ENCODE data around the gene ZFHX3.
A peak's percentile ranks its signal among the peaks of the same experiment; 100 is the strongest.
"Not testable (repeated sequence)": the region's sequence is repeated elsewhere in the genome, so short reads cannot be mapped to it uniquely, and the experiment has no call there.

The ZFHX3 gene

DNA sequence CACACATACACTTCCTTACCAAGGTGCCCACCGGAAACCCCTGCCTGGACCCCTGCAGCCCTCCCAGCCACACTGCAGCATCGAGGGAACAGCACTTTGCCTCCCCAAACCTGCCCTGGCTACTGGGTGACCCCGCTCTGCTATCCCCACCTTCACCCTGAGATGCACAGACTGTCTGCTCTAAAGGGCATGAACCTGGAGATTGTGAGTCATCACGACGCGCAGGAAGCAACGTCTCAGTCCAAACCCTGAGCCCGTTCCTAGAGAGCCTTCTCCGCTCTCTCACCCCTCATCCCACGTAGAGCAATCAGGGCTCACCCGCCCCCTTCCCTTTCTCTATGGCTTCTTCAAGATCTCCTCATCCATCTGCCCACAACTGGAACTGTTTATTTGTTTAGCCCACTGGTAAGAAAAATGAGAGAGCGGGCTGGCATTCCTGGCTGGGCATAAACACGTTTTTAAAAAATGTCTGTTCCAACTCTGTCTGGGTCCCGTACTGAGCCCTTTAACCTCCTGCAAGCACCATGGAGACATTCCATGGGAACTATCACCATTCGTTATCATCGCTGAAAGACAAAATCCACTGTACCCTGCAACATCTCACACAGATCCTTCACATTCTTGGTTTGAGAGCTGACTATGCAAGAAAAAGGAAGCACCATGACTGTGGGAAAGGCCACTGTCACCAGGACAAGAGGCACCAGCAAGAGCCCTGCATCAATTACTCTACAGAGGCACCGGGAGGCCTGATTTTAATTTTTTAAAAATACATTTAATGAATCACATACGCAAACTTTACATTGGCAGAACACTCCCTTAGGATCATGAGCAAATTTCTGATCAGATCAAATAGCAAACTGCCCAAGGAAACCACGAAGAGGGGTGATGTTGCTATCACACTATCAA is 28.2 kb downstream of the ZFHX3 start:
- DNase-seq = no peak

GRCh38 chr16:73018821-73019456 is 29.0 kb downstream of the ZFHX3 start:
- DNase-seq = no peak

GRCh38 chr16:73017321-73017720 is 30.6 kb downstream of the ZFHX3 start:
- DNase-seq = no peak

- no peak for DNase-seq
Measured at GRCh38 chr16:73016488-73016830, 31.5 kb downstream of the ZFHX3 start.

DNA sequence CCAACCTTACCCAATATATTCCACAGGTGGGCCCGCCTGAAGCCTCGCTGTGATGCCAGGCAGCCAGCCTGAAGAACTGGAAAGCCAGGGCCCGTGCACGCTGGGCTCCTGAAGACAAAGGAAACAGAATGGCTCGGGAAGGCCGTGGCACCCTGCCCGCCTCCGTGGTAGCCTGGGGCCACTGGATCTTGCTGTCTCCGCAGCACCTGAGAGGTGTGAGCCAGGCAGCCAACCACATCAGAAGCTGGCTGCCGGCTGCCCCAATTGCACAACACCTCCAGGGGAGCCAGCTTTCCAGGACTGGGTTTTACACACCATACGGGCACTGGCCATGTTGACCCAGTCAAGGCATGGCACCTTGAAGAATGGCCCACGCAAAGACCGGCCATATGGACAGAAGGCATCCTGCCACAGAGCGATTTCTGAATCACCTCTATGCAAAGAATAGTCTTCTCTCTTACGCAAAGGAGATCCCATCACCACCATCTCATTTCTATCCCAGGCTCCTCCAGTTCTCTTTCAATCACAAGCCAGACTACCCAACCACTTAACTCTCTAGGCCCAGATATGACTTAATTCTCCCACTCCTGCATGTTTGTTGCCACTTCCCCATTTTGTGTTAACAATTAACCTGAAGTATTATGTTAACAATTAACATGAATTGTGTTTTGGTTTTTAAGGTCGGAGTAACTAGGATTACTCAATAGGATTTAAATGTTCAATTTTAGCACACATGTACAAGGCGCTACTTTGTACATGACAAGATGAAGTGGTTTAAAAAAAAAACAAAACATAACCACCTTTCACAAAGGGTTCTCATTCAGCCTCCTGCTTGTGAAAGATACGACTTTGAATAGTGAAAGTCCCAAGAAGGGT is 32.1 kb downstream of the ZFHX3 start:
- DNase-seq = peak; percentile 3

GRCh38 chr16:73014768-73015167 is 33.2 kb downstream of the ZFHX3 start:
- DNase-seq = no peak

DNA sequence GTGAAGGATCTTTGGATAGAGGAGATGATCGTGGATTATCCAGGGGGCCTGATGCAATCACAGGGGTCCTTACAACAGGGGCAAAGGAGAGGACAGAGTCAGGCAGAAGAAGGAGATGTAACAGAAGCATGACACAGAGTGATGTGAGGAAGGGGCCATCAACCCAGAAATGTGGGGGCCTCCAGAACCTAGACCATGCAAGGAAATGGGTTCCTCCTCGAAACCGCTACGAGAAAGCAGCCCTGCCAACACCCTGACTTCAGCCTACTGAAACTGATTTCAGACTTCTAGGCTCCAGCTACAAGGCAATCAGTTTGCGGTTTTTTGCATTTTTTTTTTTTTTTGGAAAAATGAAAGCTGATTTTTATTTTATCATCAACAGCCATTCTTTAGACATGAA is 34.0 kb downstream of the ZFHX3 start:
- DNase-seq = no peak

- no peak for DNase-seq
Measured at GRCh38 chr16:73012341-73012740, 35.6 kb downstream of the ZFHX3 start.

DNA sequence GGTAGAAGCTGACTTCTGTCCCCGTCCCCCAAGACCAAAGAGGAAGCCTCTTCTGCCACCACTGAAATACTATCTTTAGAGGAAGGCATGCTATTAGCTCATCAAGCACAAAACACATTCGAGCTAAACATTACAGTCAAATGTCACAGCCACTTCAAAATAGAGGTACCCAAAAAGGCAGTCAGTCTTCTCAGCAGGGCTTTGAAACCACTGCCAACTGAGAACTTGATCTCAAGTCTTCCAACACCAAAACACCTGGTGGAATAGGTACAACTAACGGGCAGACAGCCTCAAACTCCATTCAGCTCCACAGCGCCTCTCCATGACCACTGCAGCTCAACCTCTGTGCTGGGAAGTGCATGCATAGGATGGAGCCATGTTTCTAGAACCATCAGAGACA is 36.0 kb downstream of the ZFHX3 start:
- no peak for DNase-seq

GRCh38 chr16:73010150-73010676 is 37.7 kb downstream of the ZFHX3 start:
- no peak for DNase-seq

DNA sequence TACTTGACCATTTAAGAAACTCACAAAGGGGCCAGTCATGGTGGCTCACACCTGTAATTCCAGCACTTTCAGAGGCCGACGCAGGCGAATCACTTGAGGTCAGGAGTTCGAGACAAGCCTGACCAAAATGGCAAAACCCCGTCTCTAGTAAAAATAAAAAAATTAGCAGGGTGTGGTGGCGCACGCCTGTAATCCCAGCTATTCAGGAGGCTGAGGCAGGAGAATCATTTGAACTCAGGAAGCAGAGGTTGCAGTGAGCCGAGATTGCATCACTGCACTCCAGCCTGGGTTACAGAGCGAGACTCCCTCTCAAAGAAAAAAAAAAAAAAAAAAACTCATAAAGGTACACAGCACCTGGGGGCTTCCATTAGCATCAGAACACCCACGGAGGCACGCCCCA is 38.2 kb downstream of the ZFHX3 start:
- DNase-seq = not testable (repeated sequence)

GRCh38 chr16:73006026-73006425 is 41.9 kb downstream of the ZFHX3 start:
- no peak for DNase-seq

- DNase-seq = no peak
Measured at GRCh38 chr16:73002866-73003265, 45.1 kb downstream of the ZFHX3 start.

DNA sequence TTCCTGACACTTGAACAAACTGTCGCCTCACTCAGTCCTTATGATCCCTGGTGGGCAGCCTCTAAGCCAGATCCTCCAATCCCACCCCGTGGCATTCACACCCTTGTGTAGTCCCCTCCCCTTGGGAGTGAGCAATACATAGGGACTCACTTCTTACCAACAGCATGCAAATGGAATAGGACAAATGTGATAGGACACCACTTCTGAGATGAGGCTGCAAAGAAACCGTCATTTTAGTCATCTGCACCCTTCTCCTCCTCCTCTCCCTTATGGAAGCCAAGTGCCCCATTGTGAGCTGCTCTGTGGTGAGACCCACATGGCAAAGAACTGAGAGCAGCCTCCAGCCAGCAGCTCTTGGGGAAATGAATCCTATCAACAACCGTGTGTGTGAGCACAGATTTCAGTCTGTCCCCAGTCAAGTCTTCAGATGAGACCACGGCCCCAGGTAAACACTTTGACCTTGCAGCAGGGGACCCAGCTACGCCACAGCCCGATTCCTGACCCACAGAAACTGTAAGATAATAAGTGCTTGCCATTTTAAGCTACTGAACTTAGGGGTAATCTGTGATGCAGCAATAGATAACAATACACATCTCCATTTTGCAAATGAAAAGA is 46.9 kb downstream of the ZFHX3 start:
- DNase-seq = no peak

DNA sequence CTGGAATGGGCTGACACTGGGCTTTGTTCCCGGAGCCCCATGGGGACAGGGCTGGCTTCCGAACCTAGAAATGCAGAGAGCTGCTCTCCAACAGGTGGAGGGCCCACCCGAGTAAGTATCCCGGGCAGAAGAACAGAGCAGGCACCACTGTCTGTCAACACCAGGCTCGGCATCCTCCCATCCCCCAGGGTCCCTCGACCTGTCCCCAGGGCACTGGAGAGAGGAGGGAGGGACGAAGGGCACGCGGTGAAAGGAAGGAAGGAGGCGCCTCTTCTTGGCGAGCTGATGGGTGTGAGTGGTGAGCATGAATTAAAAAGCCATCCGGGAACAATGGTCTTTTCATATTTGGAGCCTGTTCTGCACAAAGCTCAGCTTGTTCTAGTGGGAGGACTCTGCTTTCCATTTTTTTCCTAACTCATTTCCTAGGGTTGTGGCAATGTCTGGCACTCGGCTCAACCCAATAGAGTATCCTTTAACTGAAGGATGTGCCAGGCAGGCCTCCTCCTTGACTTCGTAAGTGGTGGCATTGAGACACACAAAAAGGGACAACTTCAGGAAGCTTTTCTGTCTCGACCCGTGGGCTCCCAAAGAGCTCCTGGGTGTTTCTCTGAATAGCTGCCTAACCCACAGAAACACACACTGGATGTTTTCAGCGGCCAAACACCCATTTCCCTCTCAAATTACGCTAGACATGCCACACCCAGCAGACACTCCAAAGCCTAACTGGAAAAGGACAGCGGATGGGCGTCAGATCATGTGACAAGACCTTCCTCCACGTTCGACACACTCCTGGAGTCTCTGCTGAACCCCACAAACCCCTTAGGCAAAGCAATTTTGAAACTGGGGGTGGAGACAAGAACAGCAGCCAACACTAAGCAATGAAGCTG is 47.7 kb downstream of the ZFHX3 start:
- no peak for DNase-seq

DNA sequence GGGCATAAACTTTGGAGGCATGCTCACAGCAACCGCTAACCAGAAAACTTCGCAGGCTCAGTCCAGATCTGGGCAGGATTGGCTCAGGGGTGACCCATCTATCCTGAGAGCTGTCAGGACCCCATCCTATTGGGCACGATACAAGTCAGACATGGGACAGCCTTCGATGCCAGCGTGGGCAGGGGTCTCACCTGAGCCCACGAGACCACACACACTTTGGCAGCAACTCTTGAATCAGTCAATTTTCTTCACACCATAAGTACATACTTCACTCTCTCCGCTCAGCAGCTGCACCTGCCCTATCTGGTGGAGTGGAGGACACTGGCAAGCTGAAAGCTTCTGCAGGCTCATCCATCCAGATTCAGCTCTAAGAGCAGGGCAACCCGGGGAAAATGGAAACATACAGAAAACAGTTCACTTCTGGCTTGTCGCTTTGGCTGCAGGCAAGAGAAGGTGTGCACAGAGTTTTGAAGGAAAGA is 48.3 kb downstream of the ZFHX3 start:
- DNase-seq = no peak

DNA sequence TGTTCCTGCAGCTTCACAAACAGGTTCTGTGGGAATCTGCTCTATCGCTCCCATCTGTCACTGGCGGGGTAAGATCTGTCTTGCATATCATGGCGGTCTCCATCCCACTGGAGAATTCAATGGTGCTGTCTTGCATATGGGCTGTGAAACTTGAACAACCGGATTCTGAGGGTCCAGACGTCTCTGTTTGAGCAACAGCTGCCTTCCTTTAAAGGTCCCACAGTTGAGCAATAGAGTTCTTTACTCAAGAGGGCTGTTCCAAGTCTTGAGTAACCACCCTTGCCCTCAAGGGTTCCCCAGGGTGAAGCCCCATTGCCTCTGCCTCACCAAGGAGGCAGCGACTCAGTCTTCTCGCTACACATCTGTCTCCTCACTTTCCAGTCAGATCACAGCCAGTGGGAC is 50.8 kb downstream of the ZFHX3 start:
- DNase-seq = no peak

- no peak for DNase-seq
Measured at GRCh38 chr16:72996291-72997062, 51.5 kb downstream of the ZFHX3 start.

GRCh38 chr16:72995882-72996270 is 52.1 kb downstream of the ZFHX3 start:
- not testable (repeated sequence) for DNase-seq

DNA sequence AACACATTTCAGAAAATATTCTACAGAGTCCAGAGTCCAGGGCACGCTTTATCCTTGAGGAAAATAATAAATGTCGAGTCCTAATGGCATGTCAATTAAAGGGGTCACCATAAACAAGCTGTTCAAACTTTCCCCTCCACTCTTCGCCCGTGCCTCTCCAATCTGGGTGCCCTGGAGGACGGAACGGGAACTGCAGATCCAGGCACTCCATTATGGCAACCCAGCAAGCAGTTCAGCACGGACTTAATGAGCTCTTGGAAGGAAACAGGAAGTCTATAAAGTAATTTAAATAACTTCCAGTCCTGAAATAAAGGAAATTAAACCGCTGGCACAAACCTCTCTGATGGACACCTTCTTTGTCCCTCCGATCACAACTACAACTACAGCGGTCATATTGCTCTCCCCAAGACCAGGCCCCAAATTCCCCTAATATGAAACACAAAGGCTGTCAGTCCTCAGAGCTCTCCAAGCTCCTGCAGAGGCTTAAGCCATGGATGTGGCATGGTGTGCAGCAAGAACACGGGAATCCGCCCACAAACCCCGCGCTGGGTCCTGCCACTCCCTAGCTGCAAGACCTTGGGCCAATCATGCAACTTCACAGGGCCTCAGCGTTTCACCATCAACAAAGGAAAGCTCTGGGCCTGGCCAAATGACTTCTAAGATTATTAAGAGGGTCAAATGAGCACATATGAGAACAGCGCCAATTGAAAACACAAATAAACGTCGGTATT is 52.6 kb downstream of the ZFHX3 start:
- DNase-seq = peak; percentile 4
